NB4 (cell line): ENCODE measurements around the gene NCOA7.

ENCODE experiments used
- DNase-seq: peaks from one replicate; pipeline ENCODE4 v3.0.0; 2010; ENCODE audit warnings: low read depth
- H3K4me3 ChIP-seq: one replicate; pipeline ENCODE4 v1.5.1; 2011; ENCODE audit warnings: mild to moderate bottlenecking, low read depth, low read length, moderate library complexity
- CTCF ChIP-seq: IDR thresholded peaks from one replicate; pipeline ENCODE4 v1.5.1; 2012; ENCODE audit warnings: low read depth, low read length
- MAX ChIP-seq: IDR thresholded peaks from 2 replicates; pipeline ENCODE4 v1.6.1; 2011; ENCODE audit warnings: low read depth, low read length
- MYC ChIP-seq: IDR thresholded peaks from 2 replicates; pipeline ENCODE4 v1.6.1; 2011; ENCODE audit warnings: low read depth, low read length
- POLR2A ChIP-seq: IDR thresholded peaks from 2 replicates; pipeline ENCODE4 v1.6.1; 2011; ENCODE audit warnings: mild to moderate bottlenecking; ENCODE audit not compliant: insufficient read length; ENCODE audit errors: extremely low read depth

Gene NCOA7

GRCh38 chr6:125794342-125795137 is 3.8 kb downstream of the NCOA7 start:
- TF ChIP-seq MYC (no peak), CTCF (no peak), POLR2A (no peak), MAX (no peak)
- no peak overlapping the region for H3K4me3 ChIP-seq
- no peak for DNase-seq

- no peak for TF ChIP-seq MAX
- no peak for TF ChIP-seq CTCF
- no peak for TF ChIP-seq MYC
- no peak for TF ChIP-seq POLR2A
- no peak overlapping the region for H3K4me3 ChIP-seq
- no peak for DNase-seq
These were observed 4.5 kb downstream of the NCOA7 start for GRCh38 chr6:125795301-125795700.

DNA sequence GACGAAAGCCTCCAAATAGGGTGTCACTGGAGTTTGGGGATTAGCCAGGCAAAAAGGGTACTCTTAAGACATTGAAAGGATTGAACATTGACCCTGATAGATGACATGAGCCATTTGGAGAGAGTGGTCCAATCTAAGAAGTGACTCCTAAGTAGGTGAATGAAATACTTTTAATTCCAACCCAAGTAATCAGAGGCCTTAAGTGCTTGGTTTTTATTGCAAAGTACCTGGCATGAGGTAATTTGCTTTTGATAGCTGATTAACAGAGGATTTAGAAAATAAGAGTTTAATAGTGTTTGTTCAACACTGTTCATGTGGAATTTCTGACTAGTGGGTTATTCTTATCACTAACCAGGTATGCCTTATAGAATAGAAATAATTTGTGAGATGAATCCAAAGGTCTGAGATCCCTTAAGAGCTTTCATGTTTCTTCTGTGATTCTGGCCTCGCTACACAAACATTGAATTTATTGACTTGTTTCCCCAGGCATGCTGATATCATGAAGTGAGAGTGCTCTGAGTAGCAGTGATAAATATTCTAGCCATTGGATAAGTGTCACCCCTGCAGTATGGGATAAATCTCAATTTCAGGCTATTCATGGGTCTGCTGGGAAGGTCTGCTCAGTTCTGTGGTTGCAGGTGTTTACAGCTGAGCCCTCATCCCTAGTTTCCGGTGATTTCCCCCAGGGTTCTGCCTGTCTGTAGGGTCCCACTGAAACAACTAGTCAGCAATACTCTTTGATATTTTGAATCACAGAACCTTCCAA is 6.5 kb downstream of the NCOA7 start:
- no peak for DNase-seq
- TF ChIP-seq MYC, result no peak
- TF ChIP-seq CTCF, result no peak
- no peak for TF ChIP-seq MAX
- TF ChIP-seq POLR2A, result no peak
- no peak overlapping the region for H3K4me3 ChIP-seq

GRCh38 chr6:125797886-125798444 is 7.2 kb downstream of the NCOA7 start:
- TF ChIP-seq CTCF (no peak), MYC (no peak)
- DNase-seq, result no peak
- H3K4me3 ChIP-seq, result no peak overlapping the region

- H3K4me3 ChIP-seq, result no peak overlapping the region
- TF ChIP-seq POLR2A (no peak), CTCF (no peak), MAX (no peak), MYC (no peak)
- DNase-seq, result peak; percentile 74
These were observed 8.2 kb downstream of the NCOA7 start for GRCh38 chr6:125798734-125799508.
